K562 (cell line): ENCODE measurements around the gene USPL1. TPM values are rescaled to one million over a fixed set of nuclear protein-coding genes. Genes with fewer than 3 reads are reported as not detected.

Source experiments
- ATAC-seq: fragments of 200-7000 bp; cut with Tn5 transposase; 3 replicates; pipeline ENCODE4 v1.9.1; 2020; ENCODE audit warnings: moderate library complexity
- BruUV-seq: library from RNA; stranded (reverse); fragments of 400-500 nt; replicated peaks from 2 replicates; lab custom pipeline; 2021; lab: Mats Ljungman, UMichigan
- CTCF ChIA-PET: fragments of 300-600 bp; formaldehyde crosslinking; extraction: SDS; loops from one replicate; lab custom pipeline; 2021; ENCODE audit warnings: low intra/inter-chr PET ratio; lab: Yijun Ruan, JAX
- POLR2A ChIA-PET: fragments of 300-600, 350-650 bp; sonication (Branson Sonifier 250); formaldehyde crosslinking; extraction: SDS; loops from one replicate; lab custom pipeline; 2021; ENCODE audit warnings: antibody characterized with exemption, inconsistent platforms; lab: Yijun Ruan, JAX
- DNase-seq, 4 experiments: peaks; one replicate each; pipeline versions ENCODE4 v3.0.0 to v3.0.0-alpha.2; 2011 to 2018; ENCODE audit warnings: low spot score in 3 of 4, mixed read lengths in 3 of 4; ENCODE audit errors: extremely low read depth in 1 of 4
- FAIRE-seq: peaks from 2 replicates; lab custom pipeline; 2011; peaks lifted over from hg19 to GRCh38; lab: Jason Lieb, UNC
- H2AFZ ChIP-seq: 2 replicates; pipeline ENCODE4 v1.6.0; 2011; ENCODE audit warnings: low read depth, low read length, control low read depth, inconsistent platforms
- H3K27ac ChIP-seq: fragments of 200-600 bp; 3 replicates; pipeline ENCODE4 v1.8.0; 2011; ENCODE audit warnings: low read depth, mild to moderate bottlenecking, control low read depth, inconsistent platforms, low read length, moderate library complexity, mixed read lengths; ENCODE audit errors: extremely low read depth
- H3K27me3 ChIP-seq, 2 experiments: fragments of 300-600 bp in 1 of 2; 2 replicates in 1 of 2; 3 replicates in 1 of 2; pipeline versions ENCODE4 v1.6.0 to v1.8.0; 2011; ENCODE audit warnings: inconsistent platforms in 2 of 2, low read length in 2 of 2, mild to moderate bottlenecking in 1 of 2, mixed read lengths in 1 of 2, moderate library complexity in 1 of 2; ENCODE audit not compliant: control insufficient read depth in 2 of 2, insufficient read depth in 2 of 2
- H3K36me3 ChIP-seq: fragments of 300-600 bp; 3 replicates; pipeline ENCODE4 v1.8.0; 2011; ENCODE audit warnings: mild to moderate bottlenecking, low read length, inconsistent platforms; ENCODE audit not compliant: control insufficient read depth, insufficient read depth
- H3K4me1 ChIP-seq, 2 experiments: fragments of 200-600 bp in 1 of 2; replicated peaks in 1 of 2; 2 replicates in 1 of 2; 3 replicates in 1 of 2; pipeline versions ENCODE4 v1.5.1 to v1.8.0; 2011; ENCODE audit warnings: inconsistent platforms in 2 of 2, low read length in 2 of 2, mild to moderate bottlenecking in 1 of 2, mixed read lengths in 1 of 2, moderate library complexity in 1 of 2; ENCODE audit not compliant: control insufficient read depth in 2 of 2, insufficient read depth in 2 of 2
- H3K4me2 ChIP-seq: 2 replicates; pipeline ENCODE4 v1.6.1; 2011; ENCODE audit warnings: low read length, control low read depth, inconsistent platforms, mixed read lengths; ENCODE audit not compliant: insufficient read depth
- H3K4me3 ChIP-seq: fragments of 200-600 bp; sonication (generic), shearing (Covaris generic); 2 replicates; pipeline ENCODE4 v1.5.1; 2016; ENCODE audit warnings: control low read depth, inconsistent platforms
- H3K79me2 ChIP-seq: fragments of 200-600 bp; 3 replicates; pipeline ENCODE4 v1.8.0; 2011; ENCODE audit warnings: low read length, inconsistent platforms; ENCODE audit not compliant: control insufficient read depth, insufficient read depth
- H3K9ac ChIP-seq, 2 experiments: 2 replicates each; pipeline versions ENCODE4 v1.6.0 to v1.6.1; 2011; ENCODE audit warnings: low read depth in 2 of 2, low read length in 2 of 2, control low read depth in 1 of 2, inconsistent platforms in 1 of 2, mild to moderate bottlenecking in 1 of 2, mixed read lengths in 1 of 2; ENCODE audit not compliant: insufficient read depth in 1 of 2
- H3K9me1 ChIP-seq: one replicate; pipeline ENCODE4 v1.6.0; 2011; ENCODE audit warnings: inconsistent platforms, mild to moderate bottlenecking, low read length, moderate library complexity; ENCODE audit not compliant: control insufficient read depth, insufficient read depth
- H3K9me3 ChIP-seq: replicated peaks from 2 replicates; pipeline ENCODE4 v1.5.1; 2011; ENCODE audit warnings: low read depth, low read length, inconsistent platforms; ENCODE audit not compliant: control insufficient read depth, insufficient read depth
- H4K20me1 ChIP-seq: replicated peaks from 2 replicates; pipeline ENCODE4 v1.6.1; 2011; ENCODE audit warnings: low read length, inconsistent platforms, mixed read lengths; ENCODE audit not compliant: control insufficient read depth, insufficient read depth
- ATF3 ChIP-seq, 2 experiments: fragments of 450-650 bp in 1 of 2; sonication (generic) in 1 of 2; formaldehyde crosslinking in 1 of 2; IDR thresholded peaks in 1 of 2; conservative IDR thresholded peaks in 1 of 2; 2 replicates each; pipeline versions ENCODE4 v1.6.1 to v1.8.1; 2016 to 2023; ENCODE audit warnings: mild to moderate bottlenecking in 2 of 2, moderate library complexity in 2 of 2, inconsistent platforms in 1 of 2, missing genetic modification reagents in 1 of 2
- CTBP1 ChIP-seq: fragments of 450-650 bp; IDR thresholded peaks from 2 replicates; pipeline ENCODE4 v1.6.1; 2016; ENCODE audit warnings: borderline replicate concordance
- DDX20 ChIP-seq: fragments of 450-650 bp; IDR thresholded peaks from 2 replicates; pipeline ENCODE4 v1.6.1; 2016; ENCODE audit warnings: missing genetic modification characterization, low read depth, mild to moderate bottlenecking, missing compliant biosample characterization, moderate library complexity
- EHMT2 ChIP-seq: fragments of 450-650 bp; IDR thresholded peaks from 2 replicates; pipeline ENCODE4 v1.6.1; 2018; ENCODE audit warnings: antibody characterized with exemption
- ESRRA ChIP-seq: fragments of 450-650 bp; IDR thresholded peaks from 2 replicates; pipeline ENCODE4 v1.6.1; 2014; ENCODE audit warnings: low read depth, mild to moderate bottlenecking, moderate library complexity, borderline replicate concordance
- GATA2 ChIP-seq: sonication (generic); formaldehyde crosslinking; IDR thresholded peaks from 2 replicates; pipeline ENCODE4 v1.4.0; 2020; ENCODE audit warnings: mild to moderate bottlenecking, missing genetic modification reagents
- MITF ChIP-seq: IDR thresholded peaks from 2 replicates; pipeline ENCODE4 v1.6.1; 2014; ENCODE audit warnings: antibody characterized with exemption
- NFATC3 ChIP-seq: fragments of 450-650 bp; IDR thresholded peaks from 2 replicates; pipeline ENCODE4 v1.6.1; 2017; ENCODE audit warnings: mild to moderate bottlenecking
- RFX5 ChIP-seq: IDR thresholded peaks from 2 replicates; pipeline ENCODE4 v1.6.1; 2011; ENCODE audit warnings: low read depth, mild to moderate bottlenecking, improper control_type of control experiment, low read length
- SMAD3 ChIP-seq: fragments of 450-650 bp; formaldehyde crosslinking; conservative IDR thresholded peaks from 2 replicates; pipeline ENCODE4 v1.4.0; 2020; ENCODE audit warnings: mild to moderate bottlenecking
- TGIF2 ChIP-seq: sonication (generic); formaldehyde crosslinking; IDR thresholded peaks from 2 replicates; pipeline ENCODE4 v1.8.1; 2022; ENCODE audit warnings: mild to moderate bottlenecking, missing genetic modification reagents, moderate library complexity
- THRB ChIP-seq: fragments of 450-650 bp; formaldehyde crosslinking; conservative IDR thresholded peaks from 2 replicates; pipeline ENCODE4 v1.4.0; 2022; ENCODE audit warnings: mild to moderate bottlenecking, missing genetic modification characterization
- ZFP36 ChIP-seq: fragments of 150-350 bp; IDR thresholded peaks from 2 replicates; pipeline ENCODE4 v1.6.1; 2018; ENCODE audit warnings: low read length, low read depth; ENCODE audit not compliant: partially characterized antibody
- ZFX ChIP-seq: sonication (generic); formaldehyde crosslinking; IDR thresholded peaks from 2 replicates; pipeline ENCODE4 v1.8.0; 2022; ENCODE audit warnings: mild to moderate bottlenecking, missing genetic modification reagents, moderate library complexity
- ZNF175 ChIP-seq: fragments of 200-800 bp; sonication (Bioruptor generic); IDR thresholded peaks from 2 replicates; pipeline ENCODE4 v1.6.1; 2016; ENCODE audit warnings: low read depth, mild to moderate bottlenecking, missing genetic modification characterization, missing compliant biosample characterization
- ZNF23 ChIP-seq: fragments of 250-450 bp; sonication (Bioruptor Pico); IDR thresholded peaks from 2 replicates; pipeline ENCODE4 v1.4.0; 2020; ENCODE audit warnings: mild to moderate bottlenecking
- ZNF57 ChIP-seq: fragments of 450-650 bp; formaldehyde crosslinking; IDR thresholded peaks from 2 replicates; pipeline ENCODE4 v1.4.0; 2020; ENCODE audit warnings: mild to moderate bottlenecking, moderate library complexity
- ZSCAN29 ChIP-seq: fragments of 450-650 bp; IDR thresholded peaks from 2 replicates; pipeline ENCODE4 v1.6.1; 2017
- WGBS: fragments of 100-300 bp; shearing (Covaris generic); methylation state at CpG from one replicate; pipeline ENCODE4 v1.1.6; 2016; ENCODE audit warnings: low coverage, mixed read lengths; ENCODE audit not compliant: insufficient coverage; ENCODE audit errors: missing lambda C conversion rate; 5-methylcytosine and 5-hydroxymethylcytosine counted together
- in situ Hi-C: fragments of 300-500 bp; cut with MboI; formaldehyde crosslinking; loops from 4 replicates; pipeline ENCODE4 v1.15.0; 2018; ENCODE audit warnings: inconsistent platforms, mixed read lengths
- intact Hi-C: fragments of 100-400 bp; cut with micrococcal nuclease; formaldehyde crosslinking; loops from 2 replicates; pipeline ENCODE4 v1.14.2; 2022
- polyA plus RNA-seq, 8 experiments: library from polyadenylated mRNA; depleted of rRNA in 4 of 8; stranded (reverse) in 5 of 8; unstranded in 3 of 8; fragments of >200 nt; fragmentation: Nextera tagmentation in 2 of 8; fragmentation: Illumina TruSeq in 1 of 8; extraction: Ambion mirVana in 2 of 8; extraction: Trizol in 1 of 8; gene quantifications; 2 replicates each; pipeline versions ENCODE4 v1.2.1 to v1.2.3, GENCODE V29; 2011 to 2014; ENCODE audit warnings: inconsistent platforms in 1 of 8, missing spikeins in 1 of 8
- total RNA-seq, 7 experiments: library from RNA; depleted of rRNA in 6 of 7; stranded (reverse); fragments of >200 nt in 6 of 7; fragmentation: Illumina TruSeq in 2 of 7; extraction: Trizol in 2 of 7; gene quantifications; 2 replicates each; pipeline versions ENCODE4 v1.2.1 to v1.2.3, GENCODE V29; 2011 to 2021; ENCODE audit warnings: low replicate concordance in 1 of 7

Gene USPL1
- total and polyA plus RNA-seq, 9 of the 15 experiments (the other 6 are each of a cell fraction or from before 2014, with no cell fraction given), result 5.5 to 18.0 (median 12.0) TPM

- TF ChIP-seq THRB (CRISPR knock-in tag) (no peak), RFX5 (no peak), ZNF23 (CRISPR knock-in tag) (no peak), ZNF175 (no peak), SMAD3 (no peak), MITF (no peak)
Observed at GRCh38 chr13:30647420-30647819, 29.7 kb downstream of the USPL1 start (continued).

DNA sequence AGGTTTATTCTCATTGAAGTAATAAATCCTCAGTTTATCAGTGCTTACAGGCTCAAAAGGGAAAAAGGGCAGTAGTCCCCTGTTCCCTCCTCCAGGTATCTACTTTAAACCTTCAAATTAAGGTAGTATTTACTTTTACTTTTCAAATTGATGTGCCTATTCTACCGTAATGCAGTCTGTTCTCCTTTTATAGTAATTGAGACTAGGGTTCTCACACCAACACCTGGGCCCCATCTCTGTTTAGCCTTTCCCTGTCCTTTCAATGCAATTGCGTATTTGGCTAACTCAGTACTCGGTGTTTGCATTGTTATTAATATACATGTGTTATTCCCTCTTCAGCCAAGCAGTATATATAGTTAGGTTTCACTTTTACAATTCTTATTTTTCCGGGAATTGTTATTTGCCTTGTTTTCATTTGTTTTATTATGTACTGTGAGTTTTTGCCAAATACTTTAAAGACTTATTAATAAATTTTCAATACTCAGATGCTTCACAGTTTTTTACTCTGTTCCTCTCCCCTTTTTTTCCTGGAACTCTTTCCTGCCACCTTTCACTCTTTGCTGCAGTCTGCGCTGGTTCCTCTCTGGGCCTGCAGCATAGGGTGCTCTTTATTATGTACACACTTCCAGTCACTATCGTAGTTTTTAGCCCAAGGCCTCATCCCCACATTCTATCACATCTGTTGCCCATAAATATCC lies 30.3 kb downstream of the USPL1 start:
- no peaks in the 10 kb centered on the region for H3K9me1 ChIP-seq
- POLR2A ChIA-PET, result no interaction called here
- FAIRE-seq, result no peak
- H3K9me3 ChIP-seq, result no peaks in the 10 kb centered on the region
- H4K20me1 ChIP-seq, result no peaks in the 10 kb centered on the region
- CTCF ChIA-PET, result no interaction called here
- peaks cover 0 to 2% of the 10 kb centered on the region in 2 experiments; a peak in 2 of 5 replicates for H3K4me1 ChIP-seq
- ATAC-seq, result no peak
- no peak for DNase-seq
- in situ Hi-C loops (no loop called here), intact Hi-C loops (no loop called here)
- H3K27ac ChIP-seq, result no peak overlapping the region
- BruUV-seq, result no TSS peak
- WGBS, result 95% methylated on average over 6 of the region's 6 CpGs
- H3K79me2 ChIP-seq, result no peaks in the 10 kb centered on the region; the same call in 2 of the 3 replicates
- H2AFZ ChIP-seq, result no peak overlapping the region
- H3K9ac ChIP-seq, result no peak overlapping the region
- H3K27me3 ChIP-seq, result no peaks in the 10 kb centered on the region
- H3K4me3 ChIP-seq, result no peak overlapping the region
- H3K36me3 ChIP-seq, result peaks cover 76% of the 10 kb centered on the region
- H3K4me2 ChIP-seq, result no peak overlapping the region
- no peak for TF ChIP-seq ZNF57 (CRISPR knock-in tag)
- no peak for TF ChIP-seq ESRRA
- no peak for TF ChIP-seq EHMT2
- no peak for TF ChIP-seq NFATC3
- TF ChIP-seq ZSCAN29, result no peak
- TF ChIP-seq CTBP1, result no peak
- no peak for TF ChIP-seq TGIF2 (CRISPR knock-in tag)
- no peak for TF ChIP-seq ZFX (CRISPR knock-in tag)
- no peak for TF ChIP-seq GATA2 (CRISPR knock-in tag)
- no peak for TF ChIP-seq DDX20 (tag)
- no peak for TF ChIP-seq ZFP36
- TF ChIP-seq ATF3 (IDR thresholded peaks at IDR 0.05), result no peak
- TF ChIP-seq ATF3 (CRISPR knock-in tag; conservative IDR thresholded peaks at IDR 0.05), result no peak
